AG09319 (cell line): ENCODE results near the gene TMPRSS2.

Experiments used
- DNase-seq: peaks from one replicate; pipeline ENCODE4 v3.0.0-alpha.2; 2010; ENCODE audit warnings: low read depth; ENCODE audit errors: extremely low read depth
- TF ChIP-seq, protein P1 (sequence below): IDR thresholded peaks from 2 replicates; pipeline ENCODE4 v1.5.1; 2011; ENCODE audit warnings: low read depth, mild to moderate bottlenecking, inconsistent platforms, low read length, moderate library complexity

Gene TMPRSS2

DNA sequence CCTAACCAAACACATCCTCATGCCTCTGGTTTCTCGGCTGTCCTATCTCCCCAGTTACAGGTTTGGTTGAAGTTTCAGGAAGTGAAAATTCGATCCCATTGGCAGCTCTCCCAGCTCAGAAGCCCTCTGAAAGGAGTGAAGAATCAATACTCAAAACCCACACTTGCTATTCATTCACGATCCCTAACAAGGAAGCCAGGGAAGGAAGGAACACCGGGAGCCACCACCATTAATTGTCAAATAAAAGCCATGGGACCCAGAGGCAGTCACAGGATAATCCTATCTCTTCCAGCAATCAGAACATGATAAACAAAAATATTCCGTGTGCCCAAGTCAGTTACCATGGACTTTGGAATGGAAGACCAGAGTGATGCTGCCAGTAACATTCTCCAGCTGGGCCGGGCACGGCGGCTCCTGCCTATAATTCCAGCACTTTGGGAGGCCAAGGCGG, 7.0 kb downstream of the TMPRSS2 start:
- no peak for DNase-seq
- TF ChIP-seq, protein P1, sequence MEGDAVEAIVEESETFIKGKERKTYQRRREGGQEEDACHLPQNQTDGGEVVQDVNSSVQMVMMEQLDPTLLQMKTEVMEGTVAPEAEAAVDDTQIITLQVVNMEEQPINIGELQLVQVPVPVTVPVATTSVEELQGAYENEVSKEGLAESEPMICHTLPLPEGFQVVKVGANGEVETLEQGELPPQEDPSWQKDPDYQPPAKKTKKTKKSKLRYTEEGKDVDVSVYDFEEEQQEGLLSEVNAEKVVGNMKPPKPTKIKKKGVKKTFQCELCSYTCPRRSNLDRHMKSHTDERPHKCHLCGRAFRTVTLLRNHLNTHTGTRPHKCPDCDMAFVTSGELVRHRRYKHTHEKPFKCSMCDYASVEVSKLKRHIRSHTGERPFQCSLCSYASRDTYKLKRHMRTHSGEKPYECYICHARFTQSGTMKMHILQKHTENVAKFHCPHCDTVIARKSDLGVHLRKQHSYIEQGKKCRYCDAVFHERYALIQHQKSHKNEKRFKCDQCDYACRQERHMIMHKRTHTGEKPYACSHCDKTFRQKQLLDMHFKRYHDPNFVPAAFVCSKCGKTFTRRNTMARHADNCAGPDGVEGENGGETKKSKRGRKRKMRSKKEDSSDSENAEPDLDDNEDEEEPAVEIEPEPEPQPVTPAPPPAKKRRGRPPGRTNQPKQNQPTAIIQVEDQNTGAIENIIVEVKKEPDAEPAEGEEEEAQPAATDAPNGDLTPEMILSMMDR, result no peak

- no peak for DNase-seq
- TF ChIP-seq, protein P1, result no peak
These were observed 7.6 kb downstream of the TMPRSS2 start for GRCh38 chr21:41500363-41500762.

DNA sequence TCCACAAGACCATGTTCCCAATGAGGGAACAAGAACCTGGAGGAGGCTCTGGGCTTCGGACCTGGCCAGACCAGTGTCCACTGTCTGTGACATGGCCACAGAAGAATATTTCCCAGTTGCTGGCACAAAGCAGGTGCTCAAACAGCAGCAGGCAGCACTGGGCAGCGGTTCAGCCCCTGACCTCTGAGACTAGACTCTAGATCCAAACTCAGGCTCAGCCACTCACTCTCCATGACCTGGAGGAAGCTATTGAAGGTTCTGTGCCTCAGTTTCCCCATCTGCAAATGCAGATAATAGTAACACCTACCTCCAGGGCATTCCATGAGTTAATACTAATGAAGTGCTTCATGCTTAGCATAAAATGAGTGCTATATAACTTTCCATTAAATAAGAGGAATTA, 8.0 kb downstream of the TMPRSS2 start:
- TF ChIP-seq, protein P1, result no peak
- no peak for DNase-seq

DNA sequence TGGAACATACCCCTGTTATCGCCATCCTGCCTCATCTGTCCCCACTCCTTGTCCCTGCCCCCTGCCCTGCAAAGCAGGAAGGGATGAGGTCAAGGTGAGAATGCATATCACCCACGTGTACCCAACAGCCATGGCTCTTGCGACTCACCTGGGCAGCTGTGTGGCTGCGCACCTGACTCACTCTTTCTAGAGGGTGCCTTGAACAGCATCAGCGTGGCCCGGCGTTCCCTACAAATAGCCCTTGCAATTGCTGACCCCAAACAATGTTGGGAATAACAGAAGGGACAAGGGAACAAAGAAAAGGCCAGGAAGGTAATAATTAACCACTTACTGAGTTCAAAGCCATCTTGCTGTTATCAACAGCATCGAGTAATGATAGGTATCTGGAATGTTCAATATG, 10.2 kb downstream of the TMPRSS2 start:
- DNase-seq, result no peak
- TF ChIP-seq, protein P1, result no peak

GRCh38 chr21:41497008-41497407, 10.9 kb downstream of the TMPRSS2 start:
- DNase-seq, result no peak
- TF ChIP-seq, protein P1, result no peak

GRCh38 chr21:41494242-41494641, 13.7 kb downstream of the TMPRSS2 start:
- TF ChIP-seq, protein P1, result no peak
- no peak for DNase-seq

GRCh38 chr21:41491412-41491811, 16.5 kb downstream of the TMPRSS2 start:
- TF ChIP-seq, protein P1, result no peak
- no peak for DNase-seq
